HG03139 (cell line): ENCODE measurements around the gene SNX32.

Experiments used
- ATAC-seq: cut with Tn5 transposase; IDR thresholded peaks from one replicate; pipeline ENCODE4 v1.9.1; 2021; ENCODE audit not compliant: unreplicated experiment

Gene SNX32

GRCh38 chr11:65796726-65797601 is 36.8 kb upstream of the SNX32 start:
- no peak for ATAC-seq

GRCh38 chr11:65797711-65798110 is 36.1 kb upstream of the SNX32 start:
- ATAC-seq = no peak

- no peak for ATAC-seq
Observed at GRCh38 chr11:65798882-65799281, 34.9 kb upstream of the SNX32 start.

DNA sequence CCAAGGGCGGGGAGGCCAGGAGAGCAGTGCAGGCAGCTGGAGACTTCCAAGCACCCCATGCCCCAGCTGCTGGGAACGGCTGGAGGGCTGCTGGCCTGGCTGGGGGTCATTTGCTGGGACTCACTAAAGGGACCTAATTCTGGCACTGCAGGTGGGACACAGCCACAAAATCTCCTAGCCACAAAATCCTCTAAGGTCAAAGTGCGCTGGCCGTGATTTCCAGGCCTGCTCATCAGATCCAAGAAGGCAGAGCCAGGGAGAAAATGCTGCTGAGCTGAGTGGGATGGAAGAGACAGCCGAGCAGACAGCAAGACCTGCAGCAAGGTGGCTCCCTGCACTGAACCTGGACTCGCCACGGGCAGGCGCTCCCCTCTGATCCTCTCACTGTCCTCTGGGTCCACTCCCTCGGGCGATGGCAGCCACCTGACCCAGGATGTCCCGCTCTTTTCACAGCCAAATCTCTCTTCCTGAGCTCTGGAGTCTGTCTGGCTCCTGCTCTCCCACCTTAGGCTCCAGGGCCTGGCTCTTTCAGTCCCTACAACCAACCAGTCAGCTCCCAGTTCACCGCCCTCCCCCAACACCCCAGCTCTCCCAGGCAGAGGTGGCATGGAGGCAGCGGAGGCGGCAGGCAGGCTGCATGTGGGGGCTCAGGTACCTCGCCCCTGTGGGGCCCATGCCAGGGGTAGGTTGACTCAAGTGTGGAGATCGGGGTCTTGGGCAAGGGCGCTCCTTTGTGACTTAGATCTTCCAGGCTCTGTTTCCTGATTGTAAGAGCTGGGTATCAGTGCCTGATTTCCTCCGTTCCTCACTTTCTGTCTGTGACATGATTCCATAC is 32.4 kb upstream of the SNX32 start:
- ATAC-seq = no peak

DNA sequence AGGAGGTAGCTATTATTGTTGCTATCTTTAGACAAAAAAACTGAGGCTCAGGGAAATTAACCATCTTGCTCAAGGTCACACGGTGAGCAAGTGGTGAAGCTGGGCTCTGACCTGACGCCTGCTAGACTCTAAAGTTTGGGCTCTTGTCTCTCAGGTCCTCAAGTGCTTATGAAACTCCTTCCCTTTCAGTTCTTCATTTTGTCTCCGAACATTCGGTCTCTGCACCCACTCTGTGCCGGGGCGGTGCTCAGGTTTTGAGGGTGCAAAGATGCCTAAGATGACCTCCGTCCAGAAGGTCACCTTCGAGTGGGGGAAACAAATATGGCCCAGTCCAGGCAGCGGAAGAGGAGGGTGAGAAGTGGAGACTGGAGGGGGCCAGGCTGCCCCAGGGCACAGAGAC is 30.9 kb upstream of the SNX32 start:
- ATAC-seq = no peak

GRCh38 chr11:65803797-65804492 is 29.8 kb upstream of the SNX32 start:
- no peak for ATAC-seq

- no peak for ATAC-seq
Observed at GRCh38 chr11:65806979-65807378, 26.8 kb upstream of the SNX32 start.

DNA sequence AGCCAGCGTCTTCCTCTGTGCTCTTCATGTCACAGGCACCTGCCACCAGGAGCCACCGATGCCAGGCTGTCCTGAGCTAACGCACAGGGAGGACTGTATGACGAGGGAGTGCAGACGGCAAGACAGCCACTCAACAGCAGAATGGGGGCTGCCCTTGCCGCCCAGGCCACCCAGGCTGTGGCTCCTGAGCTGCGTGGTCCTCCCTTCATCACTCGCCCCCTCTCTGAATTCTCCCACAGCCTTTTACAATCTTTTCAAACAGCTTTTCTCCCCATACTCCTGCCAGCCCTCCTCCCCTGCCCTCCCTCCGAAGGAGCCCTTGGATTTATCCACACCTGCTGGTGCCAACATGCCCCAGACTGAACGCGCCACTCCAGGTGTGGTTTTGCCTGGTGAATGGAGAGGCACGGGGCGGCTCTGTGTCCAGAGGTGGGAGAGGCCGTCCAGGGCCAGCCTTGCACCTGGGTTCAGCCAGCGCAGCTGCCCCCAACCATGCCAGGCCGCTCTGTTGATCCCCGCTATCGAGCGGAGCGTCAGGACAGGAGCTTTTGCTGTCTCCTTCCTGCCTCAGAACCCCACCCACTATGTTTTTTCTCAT is 24.9 kb upstream of the SNX32 start:
- no peak for ATAC-seq

DNA sequence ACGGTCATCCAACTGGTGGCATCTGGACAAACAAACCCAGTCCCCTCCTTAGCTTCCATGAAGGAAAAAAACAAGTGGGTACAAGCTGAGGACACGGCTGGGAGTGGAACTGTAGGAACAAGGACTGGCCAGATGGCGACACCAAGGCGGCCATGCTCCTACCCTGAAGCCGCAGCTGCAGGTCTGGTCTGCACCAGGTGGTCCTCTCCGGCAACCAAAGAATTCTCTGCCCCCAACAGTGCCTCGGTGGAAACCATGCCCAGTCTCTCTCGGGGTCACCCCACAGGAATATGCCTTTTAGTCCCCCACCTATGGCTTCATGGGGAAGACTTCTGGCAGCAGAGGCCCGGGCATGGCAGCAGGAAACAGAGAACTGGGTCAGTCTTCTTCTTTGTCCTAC is 24.3 kb upstream of the SNX32 start:
- no peak for ATAC-seq

DNA sequence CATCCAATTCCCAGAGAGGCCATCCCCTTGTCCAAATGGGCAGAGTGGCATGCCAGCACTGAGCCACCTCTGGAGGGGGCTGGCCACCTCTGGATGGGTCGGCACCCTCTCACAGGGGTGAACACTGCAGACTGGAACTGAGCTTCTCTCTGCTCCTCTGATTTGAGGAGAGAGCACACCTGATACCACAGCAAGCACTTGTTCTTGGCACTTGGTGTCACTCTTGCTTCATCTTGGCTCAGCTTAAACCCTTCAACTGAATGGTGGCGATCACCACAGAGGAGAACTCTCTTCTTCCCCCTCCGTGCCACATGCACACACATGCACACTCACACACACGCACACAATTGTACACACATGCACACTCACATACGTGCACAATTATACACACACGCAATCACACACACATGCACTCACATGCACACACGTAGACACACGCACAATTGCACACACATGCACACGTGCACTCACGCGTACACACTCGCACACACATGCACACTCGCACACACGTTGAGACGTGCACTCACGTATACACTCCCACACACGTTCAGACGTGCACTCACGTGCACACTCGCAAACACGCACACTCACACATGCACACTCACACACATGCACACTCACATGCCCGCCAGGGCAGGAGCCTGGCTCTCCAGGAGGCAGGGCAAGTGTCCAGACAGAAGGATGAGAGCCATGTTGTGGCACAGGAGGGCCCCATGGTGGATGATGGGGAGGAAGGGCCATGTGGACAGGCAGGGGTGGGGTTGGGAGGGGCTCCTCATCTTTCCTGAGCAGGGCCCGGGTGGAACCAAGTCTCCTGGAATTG is 23.5 kb upstream of the SNX32 start:
- ATAC-seq = no peak

GRCh38 chr11:65811764-65812475 is 21.8 kb upstream of the SNX32 start:
- no peak for ATAC-seq

- ATAC-seq = no peak
Observed at GRCh38 chr11:65814131-65814985, 19.4 kb upstream of the SNX32 start.

DNA sequence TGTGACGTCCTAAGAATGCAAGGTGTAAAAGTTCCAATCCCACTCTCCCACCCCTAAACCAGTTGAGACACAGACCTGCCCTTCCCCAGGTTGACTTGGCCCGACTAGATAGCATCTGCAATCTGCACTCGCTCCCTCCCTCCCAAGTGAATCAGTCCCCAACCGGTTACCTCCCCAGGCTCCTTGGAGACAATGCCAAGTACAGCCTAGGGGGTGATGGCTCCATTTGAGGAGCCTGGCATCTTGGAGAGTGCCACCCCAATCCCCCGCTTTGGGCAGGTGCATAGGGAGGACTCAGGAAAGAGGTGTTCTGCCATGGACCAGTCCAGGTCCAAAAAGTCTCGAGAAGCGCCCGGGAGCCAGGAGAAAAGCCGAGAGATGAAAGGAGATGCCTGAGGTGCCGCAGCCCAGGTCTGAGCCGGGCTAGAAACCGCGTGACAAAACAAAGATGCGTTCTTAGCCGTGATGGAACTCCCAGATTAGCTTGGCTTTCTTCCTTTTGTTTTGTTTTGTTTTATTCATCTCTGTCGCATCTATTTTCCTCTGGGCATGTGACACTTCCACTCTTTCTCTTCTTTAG is 18.7 kb upstream of the SNX32 start:
- no peak for ATAC-seq

DNA sequence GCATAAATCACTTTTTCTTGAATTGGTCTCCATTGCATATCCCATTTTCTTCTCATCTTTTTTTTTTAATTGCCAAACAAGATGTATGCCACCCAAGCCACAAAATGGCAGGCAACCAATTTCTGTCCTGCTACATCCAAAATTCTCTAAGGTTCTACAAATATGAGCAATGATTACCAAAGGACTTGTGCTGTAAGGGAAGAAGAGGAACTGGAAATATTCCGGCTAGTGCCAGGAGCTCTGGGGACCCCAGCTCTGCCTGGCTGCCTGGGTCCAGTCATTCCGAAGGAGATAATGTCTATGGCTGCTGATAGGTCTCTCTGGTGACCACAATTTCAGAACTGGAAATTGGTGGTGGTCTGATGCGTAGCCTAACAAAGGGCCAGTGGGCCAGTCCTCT is 17.1 kb upstream of the SNX32 start:
- ATAC-seq = no peak

DNA sequence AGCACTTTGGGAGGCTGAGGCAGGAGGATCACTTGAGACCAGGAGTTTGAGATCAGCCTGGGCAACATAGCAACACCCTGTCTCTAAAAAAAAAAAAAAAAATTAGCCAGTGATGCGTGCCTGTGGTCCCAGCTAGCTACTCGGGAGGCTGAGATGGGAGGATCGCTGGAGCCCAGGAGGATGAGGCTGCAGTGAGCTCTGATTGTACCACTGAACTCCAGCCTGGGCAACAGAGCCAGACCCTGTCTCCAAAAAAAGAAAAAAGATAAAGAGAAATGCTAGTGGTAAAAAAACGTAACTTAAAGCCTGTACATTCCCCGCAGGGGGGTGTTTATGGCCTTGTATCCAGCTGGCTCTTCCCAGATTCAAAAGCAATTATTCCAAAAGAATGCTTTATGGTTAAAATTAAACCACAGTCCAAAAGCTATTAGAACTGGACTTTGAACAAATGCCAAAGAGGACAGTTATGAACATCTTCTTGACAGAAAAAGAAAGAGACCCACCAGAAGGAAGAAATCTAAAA is 16.4 kb upstream of the SNX32 start:
- ATAC-seq = no peak

GRCh38 chr11:65817835-65818680 is 15.7 kb upstream of the SNX32 start:
- ATAC-seq = peak; percentile 48

GRCh38 chr11:65821107-65821506 is 12.7 kb upstream of the SNX32 start:
- ATAC-seq = no peak
